RWPE1 (cell line): ENCODE data around the gene SLC44A5.

Experiments used
- CTCF ChIA-PET: fragments of 350-600 bp; sonication (Branson Sonifier 250); formaldehyde crosslinking; extraction: SDS; loops from one replicate; lab custom pipeline; 2021; lab: Yijun Ruan, JAX
- POLR2A ChIA-PET: fragments of 400-600 bp; formaldehyde crosslinking; extraction: SDS; loops from one replicate; lab custom pipeline; 2020; ENCODE audit warnings: antibody characterized with exemption; ENCODE audit not compliant: low non-redundant PET; lab: Yijun Ruan, JAX
- DNase-seq: peaks from one replicate; pipeline ENCODE4 v3.0.0; 2012; ENCODE audit warnings: low spot score
- H3K27ac ChIP-seq: fragments of 450-650 bp; 2 replicates; pipeline ENCODE4 v1.5.1; 2017
- TF ChIP-seq, protein P1 (sequence below): fragments of 450-650 bp; conservative IDR thresholded peaks from 2 replicates; pipeline ENCODE4 v1.5.1; 2017; ENCODE audit warnings: low read depth, mild to moderate bottlenecking

Gene SLC44A5

DNA sequence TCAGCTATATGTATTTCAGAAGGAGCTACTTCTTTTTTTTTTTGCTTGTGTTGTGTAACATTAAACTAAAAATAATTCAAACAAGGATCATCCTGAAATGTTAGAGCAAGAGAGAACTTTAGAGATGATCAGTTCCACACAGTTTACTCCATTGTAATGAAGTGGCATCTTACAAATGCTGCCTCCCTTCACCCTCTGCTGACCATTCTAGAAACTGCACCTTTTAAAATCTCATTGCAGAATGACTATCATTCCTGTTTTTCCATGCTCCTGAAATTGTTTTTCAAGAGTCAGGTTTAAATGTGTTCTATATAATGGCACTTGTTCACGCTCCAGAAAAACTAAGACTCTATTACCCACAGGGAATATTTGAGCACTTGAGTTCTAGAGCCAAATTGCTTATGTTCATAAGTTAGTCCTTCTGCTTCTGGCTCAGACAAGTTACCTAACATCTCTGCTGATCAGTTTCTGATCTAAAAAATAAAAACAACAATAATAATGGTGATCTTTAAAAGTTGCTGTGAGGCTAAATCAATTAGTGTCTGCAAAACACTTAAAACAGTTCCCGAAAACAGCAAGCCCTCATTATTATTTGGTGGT is 21.5 kb upstream of the SLC44A5 start:
- TF ChIP-seq, protein P1, sequence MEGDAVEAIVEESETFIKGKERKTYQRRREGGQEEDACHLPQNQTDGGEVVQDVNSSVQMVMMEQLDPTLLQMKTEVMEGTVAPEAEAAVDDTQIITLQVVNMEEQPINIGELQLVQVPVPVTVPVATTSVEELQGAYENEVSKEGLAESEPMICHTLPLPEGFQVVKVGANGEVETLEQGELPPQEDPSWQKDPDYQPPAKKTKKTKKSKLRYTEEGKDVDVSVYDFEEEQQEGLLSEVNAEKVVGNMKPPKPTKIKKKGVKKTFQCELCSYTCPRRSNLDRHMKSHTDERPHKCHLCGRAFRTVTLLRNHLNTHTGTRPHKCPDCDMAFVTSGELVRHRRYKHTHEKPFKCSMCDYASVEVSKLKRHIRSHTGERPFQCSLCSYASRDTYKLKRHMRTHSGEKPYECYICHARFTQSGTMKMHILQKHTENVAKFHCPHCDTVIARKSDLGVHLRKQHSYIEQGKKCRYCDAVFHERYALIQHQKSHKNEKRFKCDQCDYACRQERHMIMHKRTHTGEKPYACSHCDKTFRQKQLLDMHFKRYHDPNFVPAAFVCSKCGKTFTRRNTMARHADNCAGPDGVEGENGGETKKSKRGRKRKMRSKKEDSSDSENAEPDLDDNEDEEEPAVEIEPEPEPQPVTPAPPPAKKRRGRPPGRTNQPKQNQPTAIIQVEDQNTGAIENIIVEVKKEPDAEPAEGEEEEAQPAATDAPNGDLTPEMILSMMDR: peak; percentile 80
- no peak overlapping the region for H3K27ac ChIP-seq
- ChIA-PET POLR2A (no interaction called here), CTCF (interaction anchor here (0.5 to 1.2 kb wide), 7 partner anchors 8 to 1245 kb away, joined by 3 to 6 read pairs (median 3); no protein-coding TSS in a partner anchor)
- DNase-seq: peak; percentile 30

DNA sequence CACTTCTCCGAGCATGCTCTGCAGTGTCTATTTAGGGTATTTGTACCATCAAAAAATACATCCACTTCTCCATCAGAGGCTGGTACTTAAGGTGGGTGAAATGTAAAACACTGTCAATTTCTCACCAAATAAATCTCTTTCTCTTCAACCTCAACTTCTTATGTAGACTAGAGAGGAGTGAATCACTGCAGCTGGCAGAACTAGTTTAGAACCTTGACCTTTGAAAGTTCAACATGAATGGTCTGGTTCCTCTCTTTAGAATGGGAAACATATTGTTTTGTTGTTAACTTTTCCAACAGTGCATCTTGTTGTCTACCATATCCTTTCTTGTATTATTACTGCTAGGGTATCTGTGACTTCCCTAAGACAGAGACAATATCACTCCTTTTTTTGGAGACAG is 20.1 kb upstream of the SLC44A5 start:
- no peak overlapping the region for H3K27ac ChIP-seq
- CTCF ChIA-PET: interaction anchor here (0.6 to 1.3 kb wide), 2 partner anchors 365 to 384 kb away, joined by 3 read pairs; no protein-coding TSS in a partner anchor
- no peak for DNase-seq
- TF ChIP-seq, protein P1: no peak
- POLR2A ChIA-PET: no interaction called here

DNA sequence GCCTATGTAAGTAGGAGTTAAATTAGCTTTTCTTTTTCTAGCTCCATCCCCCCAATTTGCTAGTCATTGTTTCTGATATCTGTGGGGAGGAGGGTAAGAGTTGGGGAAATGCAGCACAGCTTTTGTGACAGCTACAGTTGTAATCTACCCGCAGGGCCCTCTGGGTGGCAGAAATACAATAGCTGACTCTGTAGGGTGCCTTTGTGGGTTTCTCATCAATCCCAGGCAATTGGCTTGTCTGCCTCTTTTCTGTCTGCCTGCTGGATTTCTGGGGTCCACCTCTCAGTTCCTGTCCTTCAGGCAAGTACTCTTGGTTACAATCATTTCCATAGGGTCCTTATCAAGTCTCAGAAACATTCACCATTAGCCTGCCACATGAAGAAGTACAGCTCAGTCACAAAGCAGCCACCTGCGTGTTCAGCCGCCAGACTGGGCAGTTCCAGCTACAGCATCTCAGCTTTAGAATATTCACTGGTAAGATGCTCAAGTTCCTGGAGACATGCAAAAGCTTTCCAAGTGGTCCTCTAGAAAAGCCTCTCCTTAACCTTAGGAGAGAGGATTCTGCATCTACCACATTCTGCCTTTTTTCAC is 19.2 kb upstream of the SLC44A5 start:
- no peak overlapping the region for H3K27ac ChIP-seq
- POLR2A ChIA-PET: no interaction called here
- TF ChIP-seq, protein P1: no peak
- DNase-seq: no peak
- CTCF ChIA-PET: interaction anchor here (1.3 kb wide), 1 partner anchor 364 kb away, joined by 3 read pairs; no protein-coding TSS in a partner anchor

DNA sequence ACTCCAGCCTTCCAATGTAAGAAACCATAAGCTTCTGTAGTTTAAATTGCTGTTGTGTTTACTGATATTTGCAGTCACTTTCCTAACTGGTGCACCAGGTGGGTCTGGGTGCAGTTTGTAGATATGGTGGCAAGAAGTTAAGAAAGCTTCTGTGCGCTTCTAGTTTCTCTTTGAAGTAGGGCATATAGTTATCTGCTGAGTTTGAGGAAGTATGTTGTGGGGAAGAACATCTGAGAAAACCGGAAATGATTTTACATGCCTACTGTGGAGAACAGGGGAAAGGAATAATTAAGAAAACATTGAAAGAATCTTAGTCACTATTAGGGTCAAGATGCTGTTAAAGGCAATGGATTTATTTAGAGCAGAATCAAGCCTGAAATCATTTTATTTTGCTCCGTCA is 14.9 kb upstream of the SLC44A5 start:
- POLR2A ChIA-PET: no interaction called here
- TF ChIP-seq, protein P1: no peak

DNA sequence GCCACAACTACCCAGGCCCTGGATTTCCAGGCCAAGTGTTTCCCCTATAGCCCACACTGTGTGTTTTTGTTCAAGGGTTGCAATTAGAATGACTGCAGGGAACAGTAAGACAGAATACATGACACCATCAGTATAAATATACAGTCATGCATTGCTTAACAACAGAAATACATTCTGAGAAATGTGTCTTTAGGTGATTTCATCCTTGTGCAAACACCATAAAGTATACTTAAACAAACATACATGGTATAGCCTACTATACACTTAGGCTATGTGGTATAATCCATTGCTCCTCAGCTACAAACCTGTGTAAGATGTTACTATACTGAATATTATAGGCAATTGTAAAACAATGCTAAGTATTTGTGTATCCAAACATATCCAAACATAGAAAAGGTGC is 7.5 kb upstream of the SLC44A5 start:
- TF ChIP-seq, protein P1: no peak
- ChIA-PET POLR2A (no interaction called here), CTCF (no interaction called here)
- no peak overlapping the region for H3K27ac ChIP-seq
- DNase-seq: no peak

More for the DNA sequence above, 14.9 kb upstream of the SLC44A5 start:
- CTCF ChIA-PET: no interaction called here
- no peak for DNase-seq
- no peak overlapping the region for H3K27ac ChIP-seq

DNA sequence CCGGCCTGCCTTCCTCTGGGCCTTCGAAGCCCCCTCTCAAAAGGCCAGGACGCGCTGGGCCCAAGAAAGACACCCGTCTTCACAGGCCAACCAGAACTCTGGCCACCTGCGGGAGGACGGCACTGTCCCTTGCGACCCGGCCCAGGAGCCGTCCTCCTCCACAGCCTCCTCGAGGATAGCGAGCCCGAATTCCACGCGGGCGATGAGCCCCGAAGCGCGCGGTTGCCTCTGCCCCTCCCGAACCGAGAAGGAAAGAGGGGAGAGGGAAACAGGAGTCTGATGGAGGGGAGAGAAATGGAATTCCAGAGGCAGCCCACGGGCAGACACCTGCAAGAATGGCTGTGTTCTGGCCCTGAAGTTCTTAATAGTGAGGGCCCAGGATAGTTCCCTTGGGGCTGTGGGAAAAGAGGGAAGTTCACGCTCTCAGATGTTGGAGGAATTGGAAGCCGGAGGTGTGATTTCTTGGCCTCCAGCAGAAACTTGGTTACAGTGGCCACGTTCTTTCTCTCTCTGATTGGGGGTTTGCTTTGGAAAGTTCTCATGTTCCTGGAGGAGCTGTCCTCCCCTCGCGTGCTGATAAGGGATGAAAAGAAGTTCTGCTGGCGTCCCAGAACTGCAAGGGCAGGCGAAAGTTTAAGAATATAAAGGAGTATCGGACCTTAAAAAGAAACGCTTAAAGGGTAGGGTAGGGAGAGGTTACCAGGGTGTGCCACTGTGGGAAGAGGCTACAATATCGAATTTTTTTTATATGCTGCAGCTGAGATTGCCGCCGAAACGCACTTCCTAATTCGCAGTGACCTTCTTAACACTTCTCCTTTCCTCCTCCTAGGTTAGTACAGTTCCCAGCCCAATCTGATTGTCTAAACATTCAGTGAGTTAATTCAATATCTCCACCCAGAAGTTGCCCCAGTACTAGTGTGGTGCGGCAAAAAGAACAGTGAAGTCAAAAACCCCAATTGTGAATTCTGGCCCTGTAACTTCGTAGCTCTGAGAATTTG is 5.8 kb upstream of the SLC44A5 start:
- DNase-seq: no peak
- no peak overlapping the region for H3K27ac ChIP-seq
- POLR2A ChIA-PET: no interaction called here
- CTCF ChIA-PET: interaction anchor here (0.6 kb wide), 1 partner anchor 432 kb away, joined by 4 read pairs; no protein-coding TSS in a partner anchor
- TF ChIP-seq, protein P1: no peak
